SK-N-SH (cell line): ENCODE results near the gene TMEM123. TPM values are rescaled to one million over a fixed set of nuclear protein-coding genes. Genes with fewer than 3 reads are reported as not detected.

Experiments used
- CTCF ChIA-PET: fragments of 300-600, 350-600 bp; formaldehyde crosslinking; extraction: SDS; loops from one replicate; lab custom pipeline; 2021; lab: Yijun Ruan, JAX
- POLR2A ChIA-PET: fragments of 350-600 bp; sonication (Branson Sonifier 250); formaldehyde crosslinking; extraction: SDS; loops from one replicate; lab custom pipeline; 2020; ENCODE audit warnings: antibody characterized with exemption, inconsistent platforms; lab: Yijun Ruan, JAX
- DNase-seq: peaks from one replicate; pipeline ENCODE4 v3.0.0; 2012
- H2AFZ ChIP-seq: fragments of 200-600 bp; sonication (generic); 2 replicates; pipeline ENCODE4 v1.8.1; 2016; ENCODE audit warnings: antibody characterized with exemption, mild to moderate bottlenecking, low read depth
- H3F3A ChIP-seq: fragments of 200-600 bp; sonication (generic); replicated peaks from 2 replicates; pipeline ENCODE3; 2016; ENCODE audit warnings: antibody characterized with exemption, mild to moderate bottlenecking; ENCODE audit not compliant: insufficient read depth
- H3K27ac ChIP-seq, 2 experiments: fragments of 200-500 bp in 1 of 2; fragments of 200-600 bp in 1 of 2; sonication (Bioruptor generic) in 1 of 2; sonication (generic), shearing (Covaris generic) in 1 of 2; 2 replicates each; pipeline versions ENCODE4 v1.5.1 to v1.6.1; 2014 to 2016; ENCODE audit warnings: low read depth in 2 of 2, inconsistent platforms in 1 of 2, low read length in 1 of 2, mild to moderate bottlenecking in 1 of 2, mixed read lengths in 1 of 2
- H3K27me3 ChIP-seq: fragments of 200-600 bp; sonication (generic), shearing (Covaris generic); 2 replicates; pipeline ENCODE4 v1.6.1; 2016; ENCODE audit warnings: mixed run types; ENCODE audit not compliant: insufficient read depth
- H3K36me3 ChIP-seq, 2 experiments: fragments of 200-500 bp in 1 of 2; fragments of 200-600 bp in 1 of 2; sonication (Bioruptor generic) in 1 of 2; sonication (generic) in 1 of 2; replicated peaks in 1 of 2; 2 replicates each; pipeline versions ENCODE3 to v1.5.1; 2014 to 2016; ENCODE audit warnings: low read length in 1 of 2, mild to moderate bottlenecking in 1 of 2; ENCODE audit not compliant: insufficient read depth in 2 of 2, control insufficient read depth in 1 of 2
- H3K4me1 ChIP-seq, 2 experiments: fragments of 200-500 bp in 1 of 2; fragments of 200-600 bp in 1 of 2; sonication (Bioruptor generic) in 1 of 2; sonication (generic), shearing (Covaris generic) in 1 of 2; 2 replicates each; pipeline versions ENCODE4 v1.5.1 to v1.6.1; 2014 to 2016; ENCODE audit warnings: low read depth in 1 of 2, low read length in 1 of 2, mixed run types in 1 of 2; ENCODE audit not compliant: insufficient read depth in 2 of 2, control insufficient read depth in 1 of 2
- H3K4me2 ChIP-seq: fragments of 200-600 bp; sonication (generic), shearing (Covaris generic); 2 replicates; pipeline ENCODE4 v1.6.1; 2017; ENCODE audit warnings: mixed run types
- H3K4me3 ChIP-seq, 2 experiments: fragments of 200-500 bp in 1 of 2; fragments of 200-600 bp in 1 of 2; sonication (Bioruptor generic) in 1 of 2; sonication (generic), shearing (Covaris generic) in 1 of 2; 2 replicates each; pipeline versions ENCODE4 v1.5.1 to v1.8.1; 2014 to 2016; ENCODE audit warnings: low read depth in 2 of 2, inconsistent platforms in 1 of 2, low read length in 1 of 2, mild to moderate bottlenecking in 1 of 2, mixed read lengths in 1 of 2, moderate library complexity in 1 of 2
- H3K79me2 ChIP-seq: fragments of 200-600 bp; sonication (generic); 2 replicates; pipeline ENCODE4 v1.8.1; 2017; ENCODE audit warnings: mild to moderate bottlenecking; ENCODE audit not compliant: insufficient read depth
- H3K9ac ChIP-seq: fragments of 200-600 bp; sonication (generic); 2 replicates; pipeline ENCODE4 v1.6.1; 2017; ENCODE audit warnings: mixed run types
- H3K9me2 ChIP-seq: fragments of 200-600 bp; sonication (generic); 2 replicates; pipeline ENCODE4 v1.6.1; 2017; ENCODE audit warnings: mixed run types
- H3K9me3 ChIP-seq: fragments of 200-600 bp; sonication (generic); 2 replicates; pipeline ENCODE4 v1.6.1; 2017; ENCODE audit warnings: mixed run types, mild to moderate bottlenecking, moderate library complexity
- H4K20me1 ChIP-seq: fragments of 200-600 bp; sonication (generic); 2 replicates; pipeline ENCODE4 v1.6.1; 2017; ENCODE audit warnings: mild to moderate bottlenecking, mixed run types; ENCODE audit not compliant: insufficient read depth
- CHD2 ChIP-seq: fragments of 150-350 bp; IDR thresholded peaks from 2 replicates; pipeline ENCODE4 v1.6.1; 2018; ENCODE audit warnings: low read length; ENCODE audit not compliant: partially characterized antibody
- ELF1 ChIP-seq: IDR thresholded peaks from 2 replicates; pipeline ENCODE4 v1.4.0; 2012
- EP300 ChIP-seq, 2 experiments: IDR thresholded peaks; 2 replicates each; pipeline versions ENCODE4 v1.4.0 to v1.6.1; 2012; ENCODE audit warnings: borderline replicate concordance in 1 of 2, low read depth in 1 of 2, low read length in 1 of 2
- EZH2phosphoT487 ChIP-seq: fragments of 200-600 bp; sonication (generic); IDR thresholded peaks from 2 replicates; pipeline ENCODE4 v1.6.1; 2017; ENCODE audit warnings: low read depth, mixed run types, mild to moderate bottlenecking, antibody characterized with exemption, moderate library complexity, borderline replicate concordance
- FOSL2 ChIP-seq: IDR thresholded peaks from 2 replicates; pipeline ENCODE4 v1.4.0; 2012; ENCODE audit warnings: low read depth, mild to moderate bottlenecking, moderate library complexity, borderline replicate concordance
- FOXJ3 ChIP-seq: sonication (generic); formaldehyde crosslinking; IDR thresholded peaks from 2 replicates; pipeline ENCODE4 v1.5.1; 2020; ENCODE audit warnings: mild to moderate bottlenecking, missing genetic modification reagents
- FOXM1 ChIP-seq: IDR thresholded peaks from 2 replicates; pipeline ENCODE4 v1.4.0; 2012; ENCODE audit warnings: low read depth, mild to moderate bottlenecking
- GABPA ChIP-seq: IDR thresholded peaks from 2 replicates; pipeline ENCODE4 v1.4.0; 2012; ENCODE audit warnings: low read depth, mild to moderate bottlenecking
- GATA2 ChIP-seq: sonication (generic); formaldehyde crosslinking; IDR thresholded peaks from 2 replicates; pipeline ENCODE4 v1.5.0; 2020; ENCODE audit warnings: mild to moderate bottlenecking, missing genetic modification reagents
- IRF3 ChIP-seq: fragments of 150-350 bp; IDR thresholded peaks from 2 replicates; pipeline ENCODE4 v1.6.1; 2016; ENCODE audit warnings: mild to moderate bottlenecking, low read depth, low read length
- JUND ChIP-seq: IDR thresholded peaks from 2 replicates; pipeline ENCODE4 v1.4.0; 2012
- MEF2A ChIP-seq: IDR thresholded peaks from 2 replicates; pipeline ENCODE4 v1.4.0; 2012; ENCODE audit warnings: low read depth, borderline replicate concordance
- MXI1 ChIP-seq: IDR thresholded peaks from 2 replicates; pipeline ENCODE4 v1.6.1; 2012; ENCODE audit warnings: mild to moderate bottlenecking, low read depth, low read length, improper control_type of control experiment
- NFIC ChIP-seq: IDR thresholded peaks from 2 replicates; pipeline ENCODE4 v1.4.0; 2012; ENCODE audit warnings: borderline replicate concordance
- PBX3 ChIP-seq: IDR thresholded peaks from 2 replicates; pipeline ENCODE4; 2012
- POLR2AphosphoS5 ChIP-seq: IDR thresholded peaks from 2 replicates; pipeline ENCODE4 v1.6.1; 2012; ENCODE audit warnings: low read depth, low read length
- RAD21 ChIP-seq: IDR thresholded peaks from 2 replicates; pipeline ENCODE4 v1.6.1; 2012; ENCODE audit warnings: mild to moderate bottlenecking, low read length
- RCOR1 ChIP-seq: fragments of 150-350 bp; IDR thresholded peaks from 2 replicates; pipeline ENCODE4 v1.6.1; 2017; ENCODE audit warnings: antibody characterized with exemption, low read length
- RXRA ChIP-seq: IDR thresholded peaks from 2 replicates; pipeline ENCODE4 v1.4.0; 2012; ENCODE audit warnings: low read depth, mild to moderate bottlenecking, borderline replicate concordance
- SIN3A ChIP-seq: IDR thresholded peaks from 2 replicates; pipeline ENCODE4 v1.6.1; 2012; ENCODE audit warnings: low read depth, mild to moderate bottlenecking, low read length, moderate library complexity, borderline replicate concordance
- SMC3 ChIP-seq: IDR thresholded peaks from 2 replicates; pipeline ENCODE4 v1.6.1; 2012; ENCODE audit warnings: low read depth, low read length, improper control_type of control experiment
- TAF1 ChIP-seq: IDR thresholded peaks from 2 replicates; pipeline ENCODE4 v1.6.1; 2012; ENCODE audit warnings: low read depth, mild to moderate bottlenecking, low read length, moderate library complexity, borderline replicate concordance
- TCF12 ChIP-seq: IDR thresholded peaks from 2 replicates; pipeline ENCODE4 v1.4.0; 2012
- YY1 ChIP-seq: IDR thresholded peaks from 2 replicates; pipeline ENCODE4 v1.4.0; 2012; ENCODE audit warnings: low read depth, mild to moderate bottlenecking
- ZBTB33 ChIP-seq: IDR thresholded peaks from 2 replicates; pipeline ENCODE4 v1.4.0; 2012; ENCODE audit warnings: low read depth, borderline replicate concordance
- WGBS: methylation state at CpG from one replicate; pipeline ENCODE4 v1.1.6; 2017; ENCODE audit warnings: low lambda C conversion rate; 5-methylcytosine and 5-hydroxymethylcytosine counted together
- polyA plus RNA-seq, 3 experiments: library from polyadenylated mRNA; depleted of rRNA; stranded (reverse); fragments of >200 nt; gene quantifications; 2 replicates each; pipeline ENCODE4 v1.2.3, GENCODE V29; 2012
- TF ChIP-seq, protein P1 (sequence below): fragments of 150-350 bp; IDR thresholded peaks from 2 replicates; pipeline ENCODE4 v1.6.1; 2017; ENCODE audit warnings: antibody characterized with exemption, low read length, low read depth, borderline replicate concordance
- TF ChIP-seq, protein P2 (sequence below): IDR thresholded peaks from 2 replicates; pipeline ENCODE4 v1.4.0; 2012; ENCODE audit warnings: low read depth, borderline replicate concordance

Gene TMEM123
- polyA plus RNA-seq, 1 of the 3 experiments (the other 2 are of a cell fraction), result 86.1 TPM

- peak overlapping the region; percentile 57; the same call in 1 of the 2 replicates for H2AFZ ChIP-seq
- no peaks in the 10 kb centered on the region for H3K79me2 ChIP-seq
- H3K9me2 ChIP-seq, result no peaks in the 10 kb centered on the region
- H4K20me1 ChIP-seq, result no peaks in the 10 kb centered on the region
- ChIA-PET CTCF (no interaction called here), POLR2A (no interaction called here)
- peak overlapping the region; percentile 39; the same call in 1 of the 2 replicates for H3K4me2 ChIP-seq
- no peaks in the 10 kb centered on the region for H3F3A ChIP-seq
- H3K4me3 ChIP-seq, result no peak overlapping the region
- peak overlapping the region; percentile 48 to 65; a peak in 3 of 4 replicates for H3K27ac ChIP-seq
- no peaks in the 10 kb centered on the region for H3K27me3 ChIP-seq
- H3K9me3 ChIP-seq, result no peaks in the 10 kb centered on the region
- H3K36me3 ChIP-seq, result no peaks in the 10 kb centered on the region
- DNase-seq, result no peak
- peaks cover 4 to 7% of the 10 kb centered on the region in 2 experiments; a peak in 2 of 4 replicates for H3K4me1 ChIP-seq
- WGBS, result 68% methylated on average over 8 of the region's 8 CpGs
- no peak overlapping the region for H3K9ac ChIP-seq
- TF ChIP-seq IRF3 (no peak), RXRA (peak; percentile 66), YY1 (no peak), TAF1 (no peak), MEF2A (no peak), CHD2 (no peak), TCF12 (peak; percentile 82), SIN3A (no peak), FOXM1 (no peak), ELF1 (no peak), MXI1 (no peak), RCOR1 (no peak), FOXJ3 (CRISPR knock-in tag) (no peak), NFIC (peak; percentile 89), GABPA (no peak), SMC3 (no peak), RAD21 (no peak), JUND (peak; percentile 63), FOSL2 (peak; percentile 44; the same call in 1 of the 2 replicates), EP300 (IDR thresholded peaks at IDR 0.05; ENCODE audit: borderline replicate concordance in 1 of 2, low read depth in 1 of 2, low read length in 1 of 2) (0 out of 4 replicates have a peak, but pooled peaks of 1 of the 2 experiments have one; percentile 42), EZH2phosphoT487 (no peak), PBX3 (peak; percentile 68), ZBTB33 (no peak), POLR2AphosphoS5 (peak; percentile 24; the same call in 1 of the 2 replicates), GATA2 (CRISPR knock-in tag) (no peak)
- TF ChIP-seq, protein P1, sequence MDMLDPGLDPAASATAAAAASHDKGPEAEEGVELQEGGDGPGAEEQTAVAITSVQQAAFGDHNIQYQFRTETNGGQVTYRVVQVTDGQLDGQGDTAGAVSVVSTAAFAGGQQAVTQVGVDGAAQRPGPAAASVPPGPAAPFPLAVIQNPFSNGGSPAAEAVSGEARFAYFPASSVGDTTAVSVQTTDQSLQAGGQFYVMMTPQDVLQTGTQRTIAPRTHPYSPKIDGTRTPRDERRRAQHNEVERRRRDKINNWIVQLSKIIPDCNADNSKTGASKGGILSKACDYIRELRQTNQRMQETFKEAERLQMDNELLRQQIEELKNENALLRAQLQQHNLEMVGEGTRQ, result no peak
- TF ChIP-seq, protein P2, sequence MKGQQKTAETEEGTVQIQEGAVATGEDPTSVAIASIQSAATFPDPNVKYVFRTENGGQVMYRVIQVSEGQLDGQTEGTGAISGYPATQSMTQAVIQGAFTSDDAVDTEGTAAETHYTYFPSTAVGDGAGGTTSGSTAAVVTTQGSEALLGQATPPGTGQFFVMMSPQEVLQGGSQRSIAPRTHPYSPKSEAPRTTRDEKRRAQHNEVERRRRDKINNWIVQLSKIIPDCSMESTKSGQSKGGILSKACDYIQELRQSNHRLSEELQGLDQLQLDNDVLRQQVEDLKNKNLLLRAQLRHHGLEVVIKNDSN, result no peak
These were observed 16.7 kb upstream of the TMEM123 start for GRCh38 chr11:102469196-102469821.
